WTC11 (cell line): Measurements from ENCODE around the gene BRK1.

Experiments used
- ATF3 ChIP-seq: sonication (generic); formaldehyde crosslinking; conservative IDR thresholded peaks from 2 replicates; pipeline ENCODE4 v1.8.1; 2022; ENCODE audit warnings: mild to moderate bottlenecking, missing genetic modification reagents
- ATF6 ChIP-seq: sonication (generic); formaldehyde crosslinking; IDR thresholded peaks from 2 replicates; pipeline ENCODE4 v1.8.1; 2023; ENCODE audit warnings: mild to moderate bottlenecking, missing genetic modification reagents
- CBFB ChIP-seq: sonication (generic); formaldehyde crosslinking; IDR thresholded peaks from 2 replicates; pipeline ENCODE4 v1.8.1; 2022; ENCODE audit warnings: mild to moderate bottlenecking, low read depth, missing genetic modification reagents
- CREB1 ChIP-seq: sonication (generic); formaldehyde crosslinking; IDR thresholded peaks from 2 replicates; pipeline ENCODE4 v1.8.0; 2023; ENCODE audit warnings: mild to moderate bottlenecking, missing genetic modification reagents
- CTCF ChIP-seq: fragments of 200-600 bp; IDR thresholded peaks from 2 replicates; pipeline ENCODE4 v1.8.0; 2022; ENCODE audit warnings: antibody characterized with exemption
- ETV6 ChIP-seq: sonication (generic); formaldehyde crosslinking; IDR thresholded peaks from 2 replicates; pipeline ENCODE4 v1.8.1; 2022; ENCODE audit warnings: mild to moderate bottlenecking, missing genetic modification reagents
- FOXK1 ChIP-seq: sonication (generic); formaldehyde crosslinking; IDR thresholded peaks from 2 replicates; pipeline ENCODE4 v1.8.0; 2022; ENCODE audit warnings: mild to moderate bottlenecking, moderate library complexity, missing genetic modification reagents
- FOXP4 ChIP-seq: sonication (generic); formaldehyde crosslinking; IDR thresholded peaks from 2 replicates; pipeline ENCODE4 v1.8.0; 2022; ENCODE audit warnings: mild to moderate bottlenecking, missing genetic modification reagents
- KAT7 ChIP-seq: sonication (generic); formaldehyde crosslinking; IDR thresholded peaks from 2 replicates; pipeline ENCODE4 v1.8.1; 2023; ENCODE audit warnings: missing genetic modification reagents, mild to moderate bottlenecking, borderline replicate concordance
- NR3C1 ChIP-seq: sonication (generic); formaldehyde crosslinking; conservative IDR thresholded peaks from 2 replicates; pipeline ENCODE4 v1.8.1; 2023; ENCODE audit warnings: low read depth, mild to moderate bottlenecking, missing genetic modification reagents
- RELA ChIP-seq: sonication (generic); formaldehyde crosslinking; IDR thresholded peaks from 2 replicates; pipeline ENCODE4 v1.8.1; 2022; ENCODE audit warnings: missing genetic modification reagents, mild to moderate bottlenecking, borderline replicate concordance
- SMAD3 ChIP-seq: sonication (generic); formaldehyde crosslinking; IDR thresholded peaks from 2 replicates; pipeline ENCODE4 v1.8.0; 2022; ENCODE audit warnings: missing genetic modification reagents, mild to moderate bottlenecking, borderline replicate concordance
- ZBTB43 ChIP-seq: sonication (generic); formaldehyde crosslinking; IDR thresholded peaks from 2 replicates; pipeline ENCODE4 v1.8.1; 2023; ENCODE audit warnings: mild to moderate bottlenecking, missing genetic modification reagents

GRCh38 chr3:10160346-10160745, 44.9 kb downstream of the BRK1 start:
- TF ChIP-seq CTCF (no peak), ETV6 (no peak), FOXK1 (no peak), RELA (no peak), CBFB (no peak), NR3C1 (CRISPR knock-in tag) (no peak), ATF3 (CRISPR knock-in tag) (no peak), KAT7 (no peak), FOXP4 (CRISPR knock-in tag) (no peak), CREB1 (no peak), ATF6 (CRISPR knock-in tag) (no peak), SMAD3 (CRISPR knock-in tag) (no peak), ZBTB43 (no peak)
